ENCODE results near the gene CEP131.

- TF ChIP-seq CTCF (IDR thresholded peaks at IDR 0.05; ENCODE audit: extremely low read depth in 1 of 2, insufficient read depth in 1 of 2, low read depth in 1 of 2, low read length in 2 of 2): no peak
- TF ChIP-seq POLR2A (IDR thresholded peaks at IDR 0.05; ENCODE audit: low read depth, low read length): no peak
- TF ChIP-seq EZH2 (IDR thresholded peaks at IDR 0.05; ENCODE audit: borderline replicate concordance, low read depth, low read length, severe bottlenecking): no peak
- no peak for TF ChIP-seq MYC (IDR thresholded peaks at IDR 0.05; ENCODE audit: low read depth, low read length)
- no peak for TF ChIP-seq POLR2AphosphoS5 (IDR thresholded peaks at IDR 0.05; ENCODE audit: insufficient read depth, low read depth, low read length)
- TF ChIP-seq MAX (IDR thresholded peaks at IDR 0.05; ENCODE audit: insufficient read depth, insufficient read length): no peak
- no peak for TF ChIP-seq FOS (IDR thresholded peaks at IDR 0.05; ENCODE audit: borderline replicate concordance, insufficient read depth, low read length)
- TF ChIP-seq JUN (IDR thresholded peaks at IDR 0.05; ENCODE audit: borderline replicate concordance, insufficient read depth, insufficient read length, low read depth): no peak
Measured at GRCh38 chr17:81189016-81189415, 33.7 kb downstream of the CEP131 start.
